ENCODE results near the gene KIF25. TPM values are rescaled to one million over a fixed set of nuclear protein-coding genes. Genes with fewer than 3 reads are reported as not detected.

Gene KIF25
- not detected for total RNA-seq

DNA sequence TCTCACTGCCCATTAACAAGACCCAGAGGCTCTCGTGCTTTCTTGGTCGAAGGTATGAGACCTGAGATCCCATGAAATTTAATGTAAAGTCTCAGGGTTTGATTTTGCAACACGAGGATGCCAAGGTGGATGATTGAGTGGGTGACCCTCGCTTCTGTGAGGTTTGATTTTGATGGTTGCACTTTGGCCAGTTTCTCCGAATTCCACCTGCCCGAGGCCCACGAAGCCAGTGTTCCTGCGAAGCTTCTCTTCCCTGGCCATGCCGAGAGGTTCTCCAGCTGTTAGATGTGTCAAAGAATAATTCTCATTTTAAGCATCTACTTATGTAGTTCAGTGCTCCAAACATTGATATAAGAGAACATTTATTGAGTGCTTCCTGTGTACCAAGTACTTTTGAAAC, at the start of gene KIF25:
TSS of gene KIF25 (plus strand) at position 30 of the 400 bp plus-strand sequence. CDS start 31,915 bp downstream, outside the sequence.
- Mint-ChIP-seq H3K36me3 (no peaks in the 10 kb centered on the region), H3K4me1 (ENCODE audit: low read depth in 2 of 2) (no peaks in the 10 kb centered on the region), H3K4me3 (no peak within 1 kb of the TSS), H3K27me3 (peaks cover 0 to 2% of the 10 kb centered on the region in 2 donors), H3K27ac (no peak within 1 kb of the TSS), H3K9me3 (no peaks in the 10 kb centered on the region)
- DNase-seq (ENCODE audit: low spot score) (no peak), ATAC-seq (no peak)

DNA sequence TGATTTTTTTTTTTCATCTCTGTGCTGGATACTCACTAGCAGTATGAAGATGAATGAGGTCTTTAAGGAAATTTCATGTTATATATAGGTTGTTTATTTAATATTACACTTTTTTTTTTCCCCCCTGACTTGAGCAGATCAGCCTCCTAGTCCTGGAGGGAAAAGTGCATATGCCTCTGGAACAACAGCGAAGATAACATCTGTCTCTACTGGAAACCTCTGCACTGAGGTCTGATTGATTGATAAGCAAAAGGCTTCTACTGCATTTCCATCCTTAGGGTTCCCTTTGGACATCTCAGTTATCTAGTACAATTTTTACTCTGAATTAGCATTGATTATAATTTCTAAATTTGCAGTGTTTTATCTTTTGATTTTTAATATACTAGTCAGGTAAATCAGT, 49.8 kb upstream of the KIF25 start:
- Mint-ChIP-seq H3K9me3 (no peaks in the 10 kb centered on the region), H3K27me3 (no peaks in the 10 kb centered on the region), H3K27ac (no peak overlapping the region), H3K36me3 (no peaks in the 10 kb centered on the region), H3K4me1 (ENCODE audit: low read depth in 2 of 2) (no peaks in the 10 kb centered on the region), H3K4me3 (no peak overlapping the region)
- no peak for ATAC-seq
- DNase-seq (ENCODE audit: low spot score): no peak

DNA sequence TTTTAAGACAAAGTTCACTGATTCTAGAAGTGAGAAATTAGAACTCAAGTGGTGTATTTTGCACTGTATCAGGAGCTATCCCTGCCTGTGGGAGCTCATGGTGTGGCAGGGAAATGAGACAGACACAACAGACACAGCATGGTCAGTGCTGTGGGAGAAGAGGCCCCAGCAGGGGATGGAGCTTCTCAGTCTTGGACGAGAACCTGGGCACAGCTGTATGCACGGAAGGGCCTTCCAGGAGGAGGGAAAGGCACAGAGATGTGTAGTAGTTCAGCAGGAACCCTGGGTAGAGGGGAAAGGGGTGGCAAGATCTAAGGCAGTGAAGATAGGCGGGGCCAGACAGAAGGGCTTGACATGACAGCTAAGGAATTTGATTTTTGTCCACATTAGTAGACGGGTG, 48.8 kb upstream of the KIF25 start:
- ATAC-seq: no peak
- DNase-seq (ENCODE audit: low spot score): no peak
- H3K36me3 Mint-ChIP-seq: no peaks in the 10 kb centered on the region
- no peaks in the 10 kb centered on the region for H3K27me3 Mint-ChIP-seq
- H3K27ac Mint-ChIP-seq: no peak overlapping the region
- no peaks in the 10 kb centered on the region for H3K9me3 Mint-ChIP-seq
- no peak overlapping the region for H3K4me3 Mint-ChIP-seq
- H3K4me1 Mint-ChIP-seq (ENCODE audit: low read depth in 2 of 2): no peaks in the 10 kb centered on the region

DNA sequence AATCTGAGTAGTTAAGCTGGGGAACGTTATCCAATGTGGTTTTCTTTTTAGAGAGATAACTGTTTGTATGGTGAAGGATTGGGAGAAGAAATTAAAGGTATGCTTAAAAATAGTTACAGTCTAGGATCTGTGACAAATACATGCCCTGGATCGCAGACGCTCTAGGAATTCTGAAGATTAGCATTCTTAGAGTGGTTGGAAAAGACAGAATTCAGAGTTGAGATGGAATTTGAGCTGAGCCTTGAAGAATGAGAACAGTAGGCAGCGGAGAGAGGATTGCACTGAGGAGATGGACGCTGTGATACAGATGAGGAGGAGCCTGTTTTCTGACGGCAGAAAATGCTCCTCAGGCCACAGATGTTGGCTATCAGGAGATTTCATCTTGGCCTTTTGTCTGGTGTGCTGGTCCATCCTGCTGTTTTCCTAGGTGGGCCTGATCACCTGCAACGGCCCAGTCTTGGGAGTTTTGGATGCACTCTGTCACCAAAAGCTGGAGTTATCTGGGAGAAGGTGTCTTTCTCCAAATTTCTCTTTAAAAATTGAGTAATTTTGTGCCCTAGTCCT, 48.3 kb upstream of the KIF25 start:
- Mint-ChIP-seq H3K9me3 (no peaks in the 10 kb centered on the region), H3K27ac (no peak overlapping the region), H3K4me3 (no peak overlapping the region), H3K4me1 (ENCODE audit: low read depth in 2 of 2) (no peaks in the 10 kb centered on the region), H3K27me3 (no peaks in the 10 kb centered on the region), H3K36me3 (no peaks in the 10 kb centered on the region)
- ATAC-seq: no peak
- no peak for DNase-seq (ENCODE audit: low spot score)

DNA sequence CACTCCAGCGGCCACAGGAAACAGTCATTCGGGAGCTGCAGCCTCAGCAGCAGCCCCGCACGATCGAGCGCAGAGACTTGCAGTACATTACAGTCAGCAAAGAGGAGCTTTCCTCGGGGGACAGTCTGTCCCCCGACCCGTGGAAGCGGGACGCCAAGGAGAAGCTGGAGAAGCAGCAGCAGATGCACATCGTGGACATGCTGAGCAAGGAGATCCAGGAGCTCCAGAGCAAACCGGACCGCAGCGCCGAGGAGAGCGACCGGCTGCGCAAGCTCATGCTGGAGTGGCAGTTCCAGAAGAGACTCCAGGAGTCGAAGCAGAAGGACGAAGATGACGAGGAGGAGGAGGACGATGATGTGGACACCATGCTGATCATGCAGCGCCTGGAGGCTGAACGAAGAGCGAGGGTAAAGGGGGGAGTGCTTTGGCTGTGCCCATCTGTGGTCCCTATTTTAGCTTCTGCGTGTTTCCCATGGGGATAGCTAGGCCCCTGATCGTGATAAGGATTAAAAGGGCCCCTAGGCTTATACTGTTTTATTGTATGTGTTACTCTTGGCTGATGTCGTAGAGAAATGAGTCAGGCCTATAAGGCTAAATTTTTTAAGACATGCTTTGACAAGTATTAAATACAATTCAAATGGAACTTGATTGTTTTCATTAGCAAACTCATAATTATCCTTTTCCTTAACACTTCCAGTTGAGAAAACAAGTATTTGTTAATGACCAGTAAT, 45.5 kb upstream of the KIF25 start:
- Mint-ChIP-seq H3K36me3 (no peaks in the 10 kb centered on the region), H3K27ac (no peak overlapping the region), H3K4me3 (no peak overlapping the region), H3K4me1 (ENCODE audit: low read depth in 2 of 2) (no peaks in the 10 kb centered on the region), H3K9me3 (no peaks in the 10 kb centered on the region), H3K27me3 (peaks cover 0 to 4% of the 10 kb centered on the region in 2 donors)
- ATAC-seq (no peak), DNase-seq (ENCODE audit: low spot score) (no peak)

GRCh38 chr6:167952512-167952859, 45.0 kb upstream of the KIF25 start:
- no peak for DNase-seq (ENCODE audit: low spot score)
- no peaks in the 10 kb centered on the region for H3K36me3 Mint-ChIP-seq

DNA sequence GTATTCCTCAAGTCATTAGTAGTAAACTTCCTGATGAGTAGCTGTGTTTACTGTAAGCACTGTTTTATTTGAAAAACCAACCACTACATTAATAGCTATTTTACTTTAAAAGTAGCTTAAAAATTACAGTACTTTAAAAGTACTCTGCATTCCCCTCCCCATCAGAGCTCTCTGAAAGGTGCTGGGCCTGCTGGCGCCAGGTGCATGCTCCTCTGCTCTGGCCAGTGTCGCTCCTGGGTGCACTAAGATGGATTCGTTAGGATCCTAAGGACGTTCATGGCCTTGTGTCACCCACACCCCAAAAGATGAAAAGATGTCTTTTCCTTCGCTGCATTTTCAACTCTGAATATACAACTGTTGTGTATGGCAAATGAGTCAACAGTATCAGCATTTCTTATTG, 43.9 kb upstream of the KIF25 start:
- H3K36me3 Mint-ChIP-seq: no peaks in the 10 kb centered on the region
- ATAC-seq: no peak

More at GRCh38 chr6:167952512-167952859, 45.0 kb upstream of the KIF25 start:
- Mint-ChIP-seq H3K9me3 (no peaks in the 10 kb centered on the region), H3K27me3 (peaks cover 0 to 4% of the 10 kb centered on the region in 2 donors), H3K27ac (no peak overlapping the region), H3K4me3 (no peak overlapping the region), H3K4me1 (ENCODE audit: low read depth in 2 of 2) (no peaks in the 10 kb centered on the region)
- no peak for ATAC-seq

GRCh38 chr6:167954151-167954550, 43.3 kb upstream of the KIF25 start:
- Mint-ChIP-seq H3K27me3 (peaks cover 0 to 4% of the 10 kb centered on the region in 2 donors), H3K9me3 (no peaks in the 10 kb centered on the region), H3K36me3 (no peaks in the 10 kb centered on the region), H3K4me3 (no peak overlapping the region), H3K27ac (no peak overlapping the region), H3K4me1 (ENCODE audit: low read depth in 2 of 2) (no peaks in the 10 kb centered on the region)
- ATAC-seq (no peak), DNase-seq (ENCODE audit: low spot score) (no peak)

More for the DNA sequence above, 43.9 kb upstream of the KIF25 start:
- Mint-ChIP-seq H3K4me3 (no peak overlapping the region), H3K9me3 (no peaks in the 10 kb centered on the region), H3K27me3 (peaks cover 0 to 4% of the 10 kb centered on the region in 2 donors), H3K4me1 (ENCODE audit: low read depth in 2 of 2) (no peaks in the 10 kb centered on the region), H3K27ac (no peak overlapping the region)
- no peak for DNase-seq (ENCODE audit: low spot score)

DNA sequence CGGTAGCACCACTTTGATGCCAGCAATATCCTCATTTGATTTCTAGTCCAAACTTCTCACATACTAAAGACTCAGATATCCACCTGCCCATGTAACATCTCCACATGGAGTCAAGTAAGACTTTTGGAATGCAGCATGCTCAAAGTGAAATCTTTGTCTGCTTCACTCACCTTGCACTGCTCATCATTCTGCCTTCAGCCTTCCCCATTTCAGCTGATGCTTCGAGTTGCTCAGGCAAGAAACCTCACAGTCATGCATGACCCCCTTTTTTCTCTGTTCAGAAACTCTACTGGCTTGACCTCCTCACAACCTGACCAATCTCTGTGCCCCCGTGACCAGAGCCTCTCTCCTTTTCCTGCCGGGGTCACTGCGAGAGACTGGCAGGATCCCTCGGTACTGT, 41.0 kb upstream of the KIF25 start:
- no peak overlapping the region for H3K4me3 Mint-ChIP-seq
- DNase-seq (ENCODE audit: low spot score): no peak

DNA sequence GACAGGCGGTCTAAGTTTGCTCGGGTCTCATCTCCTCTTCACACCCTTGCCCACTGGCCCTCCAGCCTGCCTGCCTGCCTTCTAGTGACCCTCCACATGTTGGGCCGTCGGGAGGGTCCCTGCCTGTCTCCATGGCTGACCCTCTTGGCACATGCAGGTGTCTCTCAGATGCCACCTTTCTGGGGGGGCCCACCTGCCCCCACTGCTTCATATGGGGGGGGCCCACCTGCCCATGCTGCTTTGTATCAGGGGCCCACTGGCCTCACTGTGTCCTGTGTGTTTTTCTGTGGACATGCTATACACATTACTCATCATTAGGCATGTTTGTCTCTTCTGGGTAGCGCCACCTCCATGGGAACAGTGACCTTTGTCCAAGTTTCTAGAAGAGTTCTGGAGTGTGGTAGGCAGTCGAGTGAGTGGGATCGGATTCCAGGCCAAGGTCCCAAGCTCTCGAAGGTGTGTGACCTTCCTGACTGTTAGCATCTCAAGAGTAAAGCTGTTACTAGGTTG, 40.4 kb upstream of the KIF25 start:
- ATAC-seq: no peak
- H3K27me3 Mint-ChIP-seq: peaks cover 3 to 8% of the 10 kb centered on the region in 2 donors
- H3K36me3 Mint-ChIP-seq: no peaks in the 10 kb centered on the region
- no peak for DNase-seq (ENCODE audit: low spot score)
- H3K27ac Mint-ChIP-seq: no peak overlapping the region
- H3K4me1 Mint-ChIP-seq (ENCODE audit: low read depth in 2 of 2): no peaks in the 10 kb centered on the region
- H3K9me3 Mint-ChIP-seq: no peaks in the 10 kb centered on the region
- no peak overlapping the region for H3K4me3 Mint-ChIP-seq

More for the DNA sequence above, 41.0 kb upstream of the KIF25 start:
- no peaks in the 10 kb centered on the region for H3K9me3 Mint-ChIP-seq
- no peak overlapping the region for H3K27ac Mint-ChIP-seq
- ATAC-seq: no peak
- H3K4me1 Mint-ChIP-seq (ENCODE audit: low read depth in 2 of 2): no peaks in the 10 kb centered on the region
- peaks cover 0 to 7% of the 10 kb centered on the region in 2 donors for H3K27me3 Mint-ChIP-seq
- H3K36me3 Mint-ChIP-seq: no peaks in the 10 kb centered on the region

- H3K27ac Mint-ChIP-seq: no peak overlapping the region
- H3K27me3 Mint-ChIP-seq: peaks cover 8% of the 10 kb centered on the region in 2 donors
- no peaks in the 10 kb centered on the region for H3K9me3 Mint-ChIP-seq
- DNase-seq (ENCODE audit: low spot score) (no peak), ATAC-seq (no peak)
- H3K36me3 Mint-ChIP-seq: peaks cover 4% of the 10 kb centered on the region
- no peaks in the 10 kb centered on the region for H3K4me1 Mint-ChIP-seq (ENCODE audit: low read depth in 2 of 2)
- H3K4me3 Mint-ChIP-seq: no peak overlapping the region
Measured at GRCh38 chr6:167957626-167958025, 39.8 kb upstream of the KIF25 start.

DNA sequence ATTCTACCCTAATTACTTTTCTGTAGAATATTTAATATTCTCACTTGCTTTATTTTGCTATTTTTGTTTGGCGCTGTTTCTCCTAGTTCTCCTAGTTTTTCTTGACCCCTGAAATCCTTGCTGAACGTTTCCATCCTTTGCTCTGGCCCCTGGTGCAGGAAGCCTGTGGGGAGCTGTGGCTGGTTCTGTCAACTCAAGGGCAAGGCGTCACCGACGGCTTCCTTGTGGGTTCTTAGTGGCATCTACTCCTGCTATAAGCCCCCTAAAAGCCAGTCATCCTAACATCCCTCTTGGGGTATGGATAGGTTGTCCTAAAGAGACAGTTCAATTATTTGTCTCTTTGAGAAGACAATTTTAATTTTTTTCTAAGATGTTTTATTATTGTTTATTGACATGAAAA, 36.9 kb upstream of the KIF25 start:
- no peak for ATAC-seq
- no peak for DNase-seq (ENCODE audit: low spot score)
- H3K27ac Mint-ChIP-seq: no peak overlapping the region
- H3K36me3 Mint-ChIP-seq: peaks cover 4% of the 10 kb centered on the region
- no peak overlapping the region for H3K4me3 Mint-ChIP-seq
- no peaks in the 10 kb centered on the region for H3K9me3 Mint-ChIP-seq
- no peaks in the 10 kb centered on the region for H3K4me1 Mint-ChIP-seq (ENCODE audit: low read depth in 2 of 2)
- H3K27me3 Mint-ChIP-seq: peaks cover 4 to 8% of the 10 kb centered on the region in 2 donors

GRCh38 chr6:167962711-167963110, 34.8 kb upstream of the KIF25 start:
- H3K9me3 Mint-ChIP-seq: no peaks in the 10 kb centered on the region
- ATAC-seq (no peak), DNase-seq (ENCODE audit: low spot score) (no peak)
- peaks cover 4% of the 10 kb centered on the region for H3K36me3 Mint-ChIP-seq
- H3K4me3 Mint-ChIP-seq: no peak overlapping the region
- no peaks in the 10 kb centered on the region for H3K4me1 Mint-ChIP-seq (ENCODE audit: low read depth in 2 of 2)
- H3K27me3 Mint-ChIP-seq: peaks cover 4 to 8% of the 10 kb centered on the region in 2 donors
- H3K27ac Mint-ChIP-seq: no peak overlapping the region

- peaks cover 4 to 8% of the 10 kb centered on the region in 2 donors for H3K27me3 Mint-ChIP-seq
- DNase-seq (ENCODE audit: low spot score): no peak
- H3K4me3 Mint-ChIP-seq: no peak overlapping the region
- peaks cover 4% of the 10 kb centered on the region for H3K36me3 Mint-ChIP-seq
- no peak overlapping the region for H3K27ac Mint-ChIP-seq
- ATAC-seq: no peak
- H3K4me1 Mint-ChIP-seq (ENCODE audit: low read depth in 2 of 2): no peaks in the 10 kb centered on the region
- no peaks in the 10 kb centered on the region for H3K9me3 Mint-ChIP-seq
Measured at GRCh38 chr6:167963589-167964057, 33.8 kb upstream of the KIF25 start.
